ENCODE results near the gene MYO3B. TPM values are rescaled to one million over a fixed set of nuclear protein-coding genes. Genes with fewer than 3 reads are reported as not detected.

Gene MYO3B
- total and polyA plus RNA-seq, 2 of the 8 experiments (the other 6 are each of a cell fraction or from before 2014, with no cell fraction given) = 0.17 to 0.19 TPM

DNA sequence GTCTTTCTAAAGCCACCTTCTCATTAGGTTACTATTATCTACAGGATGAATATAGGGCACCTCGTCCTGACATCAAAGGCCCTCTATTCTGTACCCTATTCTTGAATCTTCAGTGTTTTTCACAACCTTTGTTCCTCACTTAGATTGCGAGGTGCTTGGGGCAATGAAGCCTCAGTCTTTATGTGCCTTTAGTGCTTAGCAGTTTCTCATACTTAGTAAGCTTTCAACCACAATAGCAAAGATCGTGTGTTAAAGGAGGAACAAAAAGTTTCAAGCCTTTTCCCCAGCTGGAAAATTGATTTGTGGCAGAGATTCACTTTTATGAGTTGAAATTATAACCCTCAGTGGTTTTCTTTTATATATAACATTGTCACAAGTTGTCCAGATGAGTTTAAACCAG is 226.9 kb downstream of the MYO3B start:
- no peak for FAIRE-seq

More for the DNA sequence above, 226.9 kb downstream of the MYO3B start:
- no peak overlapping the region for H3K4me2 ChIP-seq (ENCODE audit: insufficient read depth in 1 of 2, low read depth in 2 of 2, low read length in 2 of 2)
- no peaks in the 10 kb centered on the region for H3K23me2 ChIP-seq (ENCODE audit: low read depth, low read length)
- DNase-seq (ENCODE audit: low read depth in 1 of 2, low spot score in 2 of 2) = no peak
- no peaks in the 10 kb centered on the region for H3K27me3 ChIP-seq (replicated peaks in 1 of 4; ENCODE audit: control insufficient read depth in 3 of 4, extremely low read depth in 1 of 4, insufficient read depth in 3 of 4, low read length in 3 of 4)
- 73% methylated on average over 3 of the region's 3 CpGs; no CpG with 5 or more reads in 1 of the 2 experiments for WGBS, 2 experiments (ENCODE audit: extremely low coverage in 1 of 2, insufficient coverage in 1 of 2, insufficient read length in 1 of 2, insufficient replicate concordance in 2 of 2, low coverage in 1 of 2, low lambda C conversion rate in 2 of 2, missing lambda C conversion rate in 1 of 2)
- H2BK12ac ChIP-seq (ENCODE audit: low read depth, low read length) = no peak overlapping the region
- ChIA-PET CTCF (ENCODE audit: partially characterized antibody) (interaction anchor here (1.0 to 1.3 kb wide), 2 partner anchors 9 to 19 kb away, joined by 3 to 5 read pairs; no protein-coding TSS in a partner anchor), POLR2A (ENCODE audit: partially characterized antibody) (no interaction called here)
- no peaks in the 10 kb centered on the region for H3K36me3 ChIP-seq (ENCODE audit: control insufficient read depth in 2 of 4, insufficient read depth in 4 of 4, low read length in 3 of 4)
- H2BK20ac ChIP-seq (ENCODE audit: low read length) = no peak overlapping the region
- no peak overlapping the region for H3K56ac ChIP-seq (replicated peaks; ENCODE audit: insufficient read length, low read depth, low read length)
- H2AFZ ChIP-seq (ENCODE audit: low read length) = no peak overlapping the region
- no peak overlapping the region for H3K27ac ChIP-seq (ENCODE audit: low read depth, low read length)
- H3K79me2 ChIP-seq (ENCODE audit: control insufficient read depth in 1 of 2, insufficient read depth in 2 of 2, low read length in 2 of 2) = no peaks in the 10 kb centered on the region
- H3K4me3 ChIP-seq (ENCODE audit: extremely low read depth in 1 of 4, insufficient read depth in 2 of 4, low read depth in 3 of 4, low read length in 4 of 4) = no peak overlapping the region
- no peak overlapping the region for H2BK5ac ChIP-seq (ENCODE audit: low read depth, low read length)
- no peak overlapping the region for H3K9ac ChIP-seq (replicated peaks in 1 of 4; ENCODE audit: extremely low read depth in 1 of 4, low read depth in 3 of 4, low read length in 3 of 4)
- no peak for TF ChIP-seq SIN3A (conservative IDR thresholded peaks at IDR 0.05 in 1 of 2, IDR thresholded peaks at IDR 0.05 in 1 of 2; ENCODE audit: low read depth in 1 of 2, low read length in 2 of 2)
- no peak for TF ChIP-seq GABPA (IDR thresholded peaks at IDR 0.05; ENCODE audit: borderline replicate concordance, insufficient read depth, low read length)
- TF ChIP-seq TEAD4 (IDR thresholded peaks at IDR 0.05; ENCODE audit: low read depth, low read length) = no peak
- TF ChIP-seq BRCA1 (IDR thresholded peaks at IDR 0.05; ENCODE audit: low read depth, low read length) = no peak
- no peak for TF ChIP-seq POLR2AphosphoS5 (IDR thresholded peaks at IDR 0.05; ENCODE audit: low read depth, low read length)
- no peak for TF ChIP-seq RBBP5 (IDR thresholded peaks at IDR 0.05; ENCODE audit: borderline replicate concordance, low read depth, low read length)
- no peak for TF ChIP-seq SRF (IDR thresholded peaks at IDR 0.05; ENCODE audit: low read depth, low read length)
- H3K4ac ChIP-seq (replicated peaks; ENCODE audit: insufficient read length, low read depth, low read length) = no peak overlapping the region
- no peaks in the 10 kb centered on the region for H4K20me1 ChIP-seq (replicated peaks in 1 of 2; ENCODE audit: control insufficient read depth in 1 of 2, insufficient read depth in 2 of 2, low read length in 2 of 2)
- H4K8ac ChIP-seq (ENCODE audit: extremely low read depth, insufficient read depth, low read length) = no peak overlapping the region
- H2BK120ac ChIP-seq (replicated peaks; ENCODE audit: low read depth, low read length) = no peak overlapping the region
- no peak overlapping the region for H3K14ac ChIP-seq (ENCODE audit: insufficient read length)
- no peaks in the 10 kb centered on the region for H3K9me3 ChIP-seq (ENCODE audit: insufficient read depth in 2 of 2, low read depth in 1 of 2, low read length in 1 of 2)
- no peaks in the 10 kb centered on the region for H3K79me1 ChIP-seq (ENCODE audit: low read depth, low read length)
- H2AK5ac ChIP-seq (ENCODE audit: low read depth, low read length) = no peak overlapping the region
- no peak overlapping the region for H4K5ac ChIP-seq (ENCODE audit: insufficient read length, low read depth, low read length)
- H3K18ac ChIP-seq (ENCODE audit: extremely low read depth, low read length) = no peak overlapping the region
- H3K4me1 ChIP-seq (replicated peaks in 1 of 4; ENCODE audit: control insufficient read depth in 3 of 4, insufficient read depth in 4 of 4, low read length in 3 of 4) = no peaks in the 10 kb centered on the region
- H4K91ac ChIP-seq (replicated peaks; ENCODE audit: insufficient read length, low read length) = no peak overlapping the region
- H3K23ac ChIP-seq (ENCODE audit: insufficient read length) = no peak overlapping the region
- no peak overlapping the region for H2BK15ac ChIP-seq (ENCODE audit: low read length)
